ENCODE data around the gene CD320.
A peak's percentile ranks its signal among the peaks of the same experiment; 100 is the strongest.

Gene CD320

GRCh38 chr19:8253678-8254077 is 54.5 kb downstream of the CD320 start:
- no peak for DNase-seq (ENCODE audit: low read depth)

DNA sequence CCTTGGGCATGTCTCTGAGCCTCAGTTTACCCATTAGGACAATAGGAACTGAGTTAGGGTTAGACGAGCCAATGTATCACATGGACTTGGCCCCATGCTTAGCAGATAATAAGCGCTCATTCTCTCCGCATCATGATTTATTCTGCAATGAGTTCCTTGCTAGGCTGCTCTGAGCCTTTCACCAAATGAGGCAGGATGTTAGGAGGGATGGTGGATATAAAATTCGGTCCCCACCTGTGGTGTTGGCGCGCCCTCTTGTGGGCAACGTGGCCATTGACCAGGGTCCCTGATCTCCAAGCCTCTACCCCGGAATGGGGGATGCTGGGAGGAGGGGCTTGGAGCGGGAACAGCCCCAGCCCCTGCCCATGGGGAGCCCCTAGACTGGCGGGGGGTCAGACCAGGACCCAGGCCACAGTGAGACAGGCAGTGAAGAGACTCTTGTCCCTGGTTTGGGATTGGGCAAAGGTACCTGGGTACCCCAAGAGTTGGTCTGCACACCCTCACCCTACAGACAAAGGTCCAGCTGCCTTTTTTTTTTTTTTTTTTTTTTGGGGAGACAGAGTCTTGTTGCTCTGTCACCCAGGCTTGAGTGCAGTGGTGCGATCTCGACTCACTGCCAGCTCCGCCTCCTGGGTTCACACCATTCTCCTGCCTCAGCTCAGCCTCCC is 55.1 kb downstream of the CD320 start:
- DNase-seq (ENCODE audit: low read depth), result peak; percentile 82

Measured in ELR (cell line).